GM13977 (cell line): ENCODE results near the gene CDX2.
"Not testable (repeated sequence)": the region's sequence is repeated elsewhere in the genome, so short reads cannot be mapped to it uniquely, and the experiment has no call there.

Experiments
- DNase-seq: peaks from one replicate; pipeline ENCODE4 v3.0.0; 2012; ENCODE audit warnings: low spot score
- in situ Hi-C: fragments of 300-500 bp; cut with MboI; formaldehyde crosslinking; loops from one replicate; pipeline ENCODE4 v1.12.0; 2022; ENCODE audit warnings: low sequenced_read_pairs, low pct_unique_long_range_greater_than_20kb, mixed read lengths, inconsistent platforms; ENCODE audit not compliant: unreplicated experiment
- TF ChIP-seq, protein P1 (sequence below): IDR thresholded peaks from 2 replicates; pipeline ENCODE4 v1.5.1; 2012; ENCODE audit warnings: mild to moderate bottlenecking, control low read depth; ENCODE audit not compliant: insufficient read depth; ENCODE audit errors: extremely low read depth, missing control alignments

The CDX2 gene

DNA sequence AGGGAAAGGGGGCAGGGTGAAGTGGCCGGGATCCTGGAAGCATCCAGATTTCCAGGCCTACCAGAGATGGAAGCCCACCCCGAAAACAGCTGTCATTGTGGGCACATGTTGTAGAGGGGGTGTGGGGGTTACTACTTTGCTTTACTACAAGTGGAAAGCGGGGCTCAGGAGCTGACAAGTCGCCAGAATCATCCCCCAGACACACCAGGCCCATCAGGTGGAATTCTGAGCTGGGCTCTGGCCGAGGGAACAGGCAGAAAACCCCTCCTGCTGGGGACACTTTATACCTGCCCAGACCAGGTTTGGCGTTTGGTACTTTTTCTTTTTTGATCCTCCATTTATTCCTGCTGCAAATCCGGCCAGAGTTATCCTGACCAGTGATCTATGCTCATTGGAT, 3.8 kb downstream of the CDX2 start:
- TF ChIP-seq, protein P1, sequence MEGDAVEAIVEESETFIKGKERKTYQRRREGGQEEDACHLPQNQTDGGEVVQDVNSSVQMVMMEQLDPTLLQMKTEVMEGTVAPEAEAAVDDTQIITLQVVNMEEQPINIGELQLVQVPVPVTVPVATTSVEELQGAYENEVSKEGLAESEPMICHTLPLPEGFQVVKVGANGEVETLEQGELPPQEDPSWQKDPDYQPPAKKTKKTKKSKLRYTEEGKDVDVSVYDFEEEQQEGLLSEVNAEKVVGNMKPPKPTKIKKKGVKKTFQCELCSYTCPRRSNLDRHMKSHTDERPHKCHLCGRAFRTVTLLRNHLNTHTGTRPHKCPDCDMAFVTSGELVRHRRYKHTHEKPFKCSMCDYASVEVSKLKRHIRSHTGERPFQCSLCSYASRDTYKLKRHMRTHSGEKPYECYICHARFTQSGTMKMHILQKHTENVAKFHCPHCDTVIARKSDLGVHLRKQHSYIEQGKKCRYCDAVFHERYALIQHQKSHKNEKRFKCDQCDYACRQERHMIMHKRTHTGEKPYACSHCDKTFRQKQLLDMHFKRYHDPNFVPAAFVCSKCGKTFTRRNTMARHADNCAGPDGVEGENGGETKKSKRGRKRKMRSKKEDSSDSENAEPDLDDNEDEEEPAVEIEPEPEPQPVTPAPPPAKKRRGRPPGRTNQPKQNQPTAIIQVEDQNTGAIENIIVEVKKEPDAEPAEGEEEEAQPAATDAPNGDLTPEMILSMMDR: no peak
- in situ Hi-C loops: no loop called here
- DNase-seq: no peak

DNA sequence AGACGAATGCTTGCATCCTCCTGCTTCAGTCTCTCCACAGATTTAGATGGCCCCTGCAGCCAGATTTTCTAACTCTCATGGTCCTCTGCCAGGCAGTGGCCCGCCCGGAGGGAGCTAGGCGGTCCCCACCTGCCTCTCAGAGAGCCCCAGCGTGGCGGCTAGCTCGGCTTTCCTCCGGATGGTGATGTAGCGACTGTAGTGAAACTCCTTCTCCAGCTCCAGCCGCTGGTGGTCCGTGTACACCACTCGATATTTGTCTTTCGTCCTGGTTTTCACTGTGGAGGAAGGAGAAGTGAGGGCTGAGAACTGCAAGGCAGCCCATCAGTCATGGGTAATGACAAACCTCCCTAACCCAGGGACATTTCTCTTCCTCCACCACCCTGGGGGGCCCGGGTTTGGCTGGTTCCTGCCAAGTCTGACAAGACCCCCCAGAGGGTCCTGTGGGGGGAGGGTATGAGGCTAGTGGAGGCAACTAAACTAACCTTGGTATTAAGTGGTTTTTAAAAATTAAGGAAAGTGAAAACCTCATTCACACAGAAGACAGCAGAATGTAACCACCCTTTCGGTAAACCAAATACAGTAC, 4.3 kb downstream of the CDX2 start:
- in situ Hi-C loops: no loop called here
- DNase-seq: no peak
- TF ChIP-seq, protein P1: no peak

DNA sequence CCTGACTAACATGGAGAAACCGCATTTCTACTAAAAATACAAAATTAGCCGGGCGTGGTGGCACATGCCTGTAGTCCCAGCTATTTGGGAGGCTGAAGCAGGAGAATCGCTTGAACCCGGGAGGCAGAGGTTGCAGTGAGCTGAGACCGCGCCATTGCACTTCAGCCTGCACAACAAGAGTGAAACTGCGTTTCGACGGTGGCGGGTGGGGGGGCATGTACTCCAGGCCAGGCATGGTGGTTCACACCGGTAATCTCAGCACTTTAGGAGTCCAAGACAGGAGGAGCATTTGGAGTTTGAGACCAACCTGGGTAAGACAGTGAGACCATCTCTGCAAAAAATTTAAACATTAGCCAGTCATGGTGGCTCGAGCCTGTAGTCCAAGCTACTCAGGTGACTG, 4.9 kb downstream of the CDX2 start:
- in situ Hi-C loops, DNase-seq: not testable (repeated sequence)

DNA sequence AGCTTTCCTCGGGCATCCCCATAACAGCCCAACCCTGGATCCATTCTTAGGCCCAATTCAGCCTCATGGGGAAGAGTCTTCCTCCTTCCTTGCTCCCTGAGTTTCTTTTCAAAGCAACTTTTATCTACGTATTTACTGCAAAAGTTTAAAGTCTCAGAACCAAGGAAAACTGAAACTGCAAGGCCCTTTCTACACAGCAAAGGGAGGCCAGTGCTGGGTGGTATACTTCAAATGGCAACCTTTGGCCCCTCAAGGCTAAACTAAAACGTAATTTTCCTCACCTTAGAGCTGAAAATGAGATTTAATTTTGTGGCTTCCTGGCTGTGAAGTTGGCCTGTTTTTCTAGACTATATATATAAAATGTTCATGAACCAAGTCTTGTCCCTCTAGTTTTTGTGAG, 5.6 kb downstream of the CDX2 start:
- DNase-seq: no peak
- in situ Hi-C loops: no loop called here
- TF ChIP-seq, protein P1: no peak

DNA sequence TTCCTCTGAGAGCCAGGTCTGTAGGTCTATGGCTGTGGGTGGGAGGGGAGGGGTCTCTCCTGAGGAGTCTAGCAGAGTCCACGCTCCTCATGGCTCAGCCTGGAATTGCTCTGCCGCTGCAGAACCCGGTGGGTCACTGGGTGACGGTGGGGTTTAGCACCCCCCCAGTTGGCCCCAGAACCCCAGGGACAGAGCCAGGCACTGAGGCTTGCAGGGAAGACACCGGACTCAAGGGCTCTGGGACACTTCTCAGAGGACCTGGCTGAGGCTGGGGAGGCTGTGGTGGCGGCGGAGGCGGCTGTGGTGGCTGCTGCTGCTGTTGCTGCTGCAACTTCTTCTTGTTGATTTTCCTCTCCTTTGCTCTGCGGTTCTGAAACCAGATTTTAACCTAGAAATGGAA, 6.1 kb downstream of the CDX2 start:
- TF ChIP-seq, protein P1: no peak
- in situ Hi-C loops: no loop called here
- DNase-seq: no peak

DNA sequence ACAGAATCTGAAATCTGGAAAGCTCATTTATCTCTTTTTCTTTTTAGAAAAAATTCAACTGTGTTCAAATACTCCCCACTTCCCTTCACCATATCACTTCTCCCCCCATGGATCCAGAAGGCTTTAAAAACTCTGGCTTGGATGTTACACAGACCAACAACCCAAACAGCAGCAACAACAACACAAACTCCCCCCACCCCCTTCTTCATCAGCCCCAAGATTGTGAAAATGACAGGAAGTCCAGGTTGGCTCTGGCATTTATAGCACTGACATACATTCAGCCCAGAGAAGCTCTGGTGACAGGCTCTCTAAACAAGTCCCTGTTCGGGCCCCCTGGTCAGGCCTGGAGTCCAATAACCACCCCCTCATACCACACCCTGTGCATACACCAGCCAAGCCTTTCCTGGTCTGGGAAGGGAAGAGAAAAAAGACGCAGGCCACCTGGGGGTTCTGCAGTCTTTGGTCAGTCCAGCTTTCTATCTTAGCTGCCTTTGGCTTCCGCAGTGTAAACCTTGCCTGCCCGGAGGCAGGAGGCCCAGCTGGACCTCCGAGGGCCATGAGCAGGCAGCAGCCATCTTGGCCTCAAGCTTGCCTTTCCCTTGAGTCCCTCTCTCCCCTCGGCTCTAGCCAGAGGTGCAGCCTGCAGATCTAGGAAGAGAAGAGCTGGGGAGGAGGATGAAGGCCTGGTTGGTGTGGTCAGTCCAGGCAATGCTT, 6.8 kb downstream of the CDX2 start:
- TF ChIP-seq, protein P1: no peak
- DNase-seq: no peak
- in situ Hi-C loops: no loop called here

DNA sequence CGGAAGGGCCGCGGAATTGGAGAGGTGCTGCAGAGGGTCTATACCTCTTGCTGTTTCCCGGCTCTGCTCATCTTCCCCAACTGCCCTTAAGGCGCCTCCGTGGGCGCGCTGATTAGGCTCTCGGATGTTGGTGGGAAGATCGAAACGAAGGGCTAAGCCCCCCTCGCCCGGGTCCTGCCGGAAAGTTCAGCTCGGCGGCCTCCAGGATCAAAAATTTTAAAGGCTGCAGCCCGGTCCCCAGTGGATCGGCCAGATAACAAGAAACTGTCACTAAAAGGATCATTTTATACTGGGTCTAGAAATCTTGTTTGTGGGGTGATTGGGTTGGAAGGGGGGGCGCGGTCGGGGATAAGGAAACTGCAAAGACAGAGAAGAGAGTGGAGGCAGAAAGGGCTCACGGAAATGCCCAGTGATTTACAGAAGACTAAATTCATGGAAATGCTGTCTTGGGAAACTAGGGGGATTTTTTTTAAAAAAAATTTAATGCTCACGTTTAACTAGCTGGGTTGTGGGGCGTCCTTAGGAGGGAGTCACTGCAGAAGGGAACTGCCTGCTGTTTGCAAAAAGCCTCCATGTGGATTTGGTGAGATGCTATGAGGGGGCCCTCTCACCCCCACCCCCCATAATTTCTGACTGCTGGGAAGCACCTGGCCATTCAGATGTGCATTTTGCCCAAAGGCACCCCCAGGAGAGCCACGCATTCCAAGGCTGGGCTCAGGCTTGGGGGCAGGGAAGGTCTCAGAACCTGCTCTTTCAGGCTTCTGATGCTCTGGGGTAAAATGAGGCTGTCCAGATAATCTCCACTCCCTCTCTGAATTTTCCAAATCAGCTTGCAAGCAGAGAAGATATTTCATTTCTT, 7.7 kb downstream of the CDX2 start:
- no peak for DNase-seq
- in situ Hi-C loops: no loop called here
- TF ChIP-seq, protein P1: peak; percentile 1
